22Rv1 (cell line): Measurements from ENCODE around the gene EIF2S2.

Experiments
- H3K27ac ChIP-seq: fragments of 450-650 bp; 2 replicates; pipeline ENCODE4 v1.5.1; 2017
- ZFX ChIP-seq: fragments of 450-650 bp; IDR thresholded peaks from 2 replicates; pipeline ENCODE4 v1.6.1; 2017; ENCODE audit warnings: antibody characterized with exemption, borderline replicate concordance
- TF ChIP-seq, protein P1 (sequence below): fragments of 450-650 bp; IDR thresholded peaks from 2 replicates; pipeline ENCODE4 v1.5.1; 2017; ENCODE audit warnings: mild to moderate bottlenecking

The EIF2S2 gene

DNA sequence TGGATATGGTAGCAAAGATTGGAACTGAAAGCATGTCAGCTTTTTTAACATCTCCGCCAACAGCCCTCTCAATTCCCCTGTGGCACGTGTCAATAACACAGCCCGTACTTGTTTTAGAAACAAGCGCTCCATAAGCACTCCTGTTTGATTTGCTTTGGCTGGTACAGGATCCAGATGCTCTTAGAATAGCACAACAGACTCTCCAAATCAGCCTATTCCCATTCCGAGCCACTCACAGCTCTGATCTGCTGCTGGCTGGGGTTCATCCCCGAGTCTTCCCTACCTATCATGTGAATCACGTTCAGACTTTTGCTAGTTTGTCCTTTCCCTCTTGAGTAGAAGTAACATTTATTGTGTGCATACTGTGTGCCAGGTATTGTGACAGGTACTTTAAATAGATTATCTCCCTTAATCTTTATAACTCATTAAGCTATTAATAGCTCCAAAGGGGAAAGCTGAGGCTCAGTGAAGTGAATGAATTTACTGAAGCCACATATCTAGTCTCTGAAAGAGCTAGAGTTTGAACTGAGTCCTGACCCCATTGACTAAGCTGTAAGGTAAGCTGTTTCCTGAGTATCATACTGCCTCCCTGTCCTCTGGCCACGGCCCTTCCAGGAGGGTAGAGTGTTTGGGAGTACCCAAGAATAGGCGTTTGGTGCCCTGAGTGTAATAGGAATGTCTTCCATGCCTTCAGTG lies 71.6 kb downstream of the EIF2S2 start:
- H3K27ac ChIP-seq = no peak overlapping the region
- no peak for TF ChIP-seq ZFX
- TF ChIP-seq, protein P1, sequence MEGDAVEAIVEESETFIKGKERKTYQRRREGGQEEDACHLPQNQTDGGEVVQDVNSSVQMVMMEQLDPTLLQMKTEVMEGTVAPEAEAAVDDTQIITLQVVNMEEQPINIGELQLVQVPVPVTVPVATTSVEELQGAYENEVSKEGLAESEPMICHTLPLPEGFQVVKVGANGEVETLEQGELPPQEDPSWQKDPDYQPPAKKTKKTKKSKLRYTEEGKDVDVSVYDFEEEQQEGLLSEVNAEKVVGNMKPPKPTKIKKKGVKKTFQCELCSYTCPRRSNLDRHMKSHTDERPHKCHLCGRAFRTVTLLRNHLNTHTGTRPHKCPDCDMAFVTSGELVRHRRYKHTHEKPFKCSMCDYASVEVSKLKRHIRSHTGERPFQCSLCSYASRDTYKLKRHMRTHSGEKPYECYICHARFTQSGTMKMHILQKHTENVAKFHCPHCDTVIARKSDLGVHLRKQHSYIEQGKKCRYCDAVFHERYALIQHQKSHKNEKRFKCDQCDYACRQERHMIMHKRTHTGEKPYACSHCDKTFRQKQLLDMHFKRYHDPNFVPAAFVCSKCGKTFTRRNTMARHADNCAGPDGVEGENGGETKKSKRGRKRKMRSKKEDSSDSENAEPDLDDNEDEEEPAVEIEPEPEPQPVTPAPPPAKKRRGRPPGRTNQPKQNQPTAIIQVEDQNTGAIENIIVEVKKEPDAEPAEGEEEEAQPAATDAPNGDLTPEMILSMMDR = no peak
